Activated CD8-positive, alpha-beta memory T cell treated with anti-CD3 and anti-CD28 coated beads, Interleukin-2, amount 50 U/mL, for 1 hour (primary cell): Measurements from ENCODE around the gene ACCSL.

Experiments
- DNase-seq: peaks from one replicate; pipeline ENCODE4 v3.0.0-alpha.2; 2020; ENCODE audit errors: extremely low read depth

The ACCSL gene

DNA sequence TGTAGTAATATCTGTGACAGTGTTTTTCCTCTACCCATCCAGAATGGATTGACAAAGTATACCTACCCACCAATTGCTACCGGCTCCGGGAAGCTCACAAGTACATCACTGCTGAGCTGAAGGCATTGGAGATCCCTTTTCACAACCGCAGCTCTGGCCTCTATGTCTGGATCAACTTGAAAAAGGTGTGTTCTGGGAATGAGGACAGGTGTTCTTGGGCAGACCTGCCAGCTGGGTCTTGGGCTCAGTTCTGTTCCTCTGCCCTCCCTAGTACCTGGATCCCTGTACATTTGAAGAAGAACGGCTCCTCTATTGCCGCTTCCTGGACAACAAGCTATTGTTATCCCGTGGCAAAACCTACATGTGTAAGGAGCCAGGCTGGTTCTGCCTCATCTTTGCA, 10.5 kb downstream of the ACCSL start:
- DNase-seq: no peak

DNA sequence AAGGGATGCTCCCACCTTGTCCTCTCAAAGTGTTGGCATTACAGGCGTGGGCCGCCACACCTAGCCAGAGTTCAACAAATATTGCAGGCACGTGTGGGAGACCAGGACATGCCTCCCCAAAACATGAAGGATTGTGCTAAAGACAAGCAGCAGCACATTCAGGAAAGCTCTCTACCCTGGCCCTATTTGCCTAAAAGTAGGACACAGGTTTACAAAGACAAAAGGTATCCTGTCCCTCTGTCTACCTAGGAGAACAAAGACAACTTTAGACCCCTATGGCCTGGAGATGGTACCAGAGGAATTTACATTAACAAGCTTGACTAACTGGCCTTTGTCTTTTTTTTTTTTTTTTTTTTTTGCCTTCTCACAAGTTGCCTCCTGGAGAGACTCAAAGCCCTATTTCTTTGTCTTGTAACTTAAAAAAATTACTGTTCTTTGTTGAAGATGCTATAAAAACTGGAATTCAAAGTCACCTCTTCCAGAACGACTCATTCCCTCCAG, 17.4 kb downstream of the ACCSL start:
- DNase-seq: no peak

DNA sequence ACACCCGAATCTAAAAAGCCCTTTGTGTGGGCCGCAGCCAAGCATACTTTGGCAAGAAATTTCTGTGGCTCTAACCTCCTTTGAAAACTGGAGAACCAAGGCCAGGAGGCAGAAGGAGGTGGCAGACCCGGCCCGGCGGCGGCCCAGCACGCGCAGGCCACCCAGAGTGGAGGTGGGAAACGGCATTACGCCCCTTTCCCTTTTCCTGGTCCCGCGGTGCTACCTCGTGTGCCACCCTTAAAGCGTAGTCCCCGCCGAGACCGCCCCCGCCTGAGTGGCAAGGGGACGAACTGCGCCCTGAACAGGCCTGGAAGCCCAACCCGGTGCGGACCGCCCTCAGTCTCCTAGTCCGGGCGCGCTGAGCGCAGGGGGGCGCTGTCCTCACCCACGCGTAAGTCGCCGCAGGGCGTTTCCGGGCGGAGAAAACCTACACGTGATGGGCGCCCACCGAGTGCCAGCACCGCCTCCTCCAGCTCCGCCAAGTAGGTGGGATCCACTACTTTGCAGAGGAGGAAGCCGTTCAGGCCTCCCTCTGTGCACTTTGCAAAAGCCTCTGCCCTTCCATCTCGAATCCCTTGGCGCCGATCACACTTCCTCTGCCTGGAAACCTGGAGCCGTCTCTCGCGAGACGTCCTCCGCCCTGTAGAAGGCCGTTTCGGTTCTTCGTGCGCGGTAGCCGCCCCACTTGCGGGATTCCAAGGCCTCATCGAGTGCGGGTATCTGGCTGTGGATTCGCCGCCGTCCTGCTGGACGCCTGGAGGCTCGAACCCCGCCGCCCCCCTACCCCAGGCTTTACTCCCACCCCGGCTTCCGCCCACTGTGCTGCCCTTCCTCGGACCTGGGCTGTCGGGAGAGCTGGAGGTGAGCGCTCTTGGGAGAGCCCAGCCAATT, 18.3 kb downstream of the ACCSL start, which contains the start of gene ACCS:
TSS of gene ACCS (plus strand) at position 430 of the 891 bp plus-strand sequence. CDS start 1,358 bp downstream, outside the sequence.
- DNase-seq: peak; percentile 54

DNA sequence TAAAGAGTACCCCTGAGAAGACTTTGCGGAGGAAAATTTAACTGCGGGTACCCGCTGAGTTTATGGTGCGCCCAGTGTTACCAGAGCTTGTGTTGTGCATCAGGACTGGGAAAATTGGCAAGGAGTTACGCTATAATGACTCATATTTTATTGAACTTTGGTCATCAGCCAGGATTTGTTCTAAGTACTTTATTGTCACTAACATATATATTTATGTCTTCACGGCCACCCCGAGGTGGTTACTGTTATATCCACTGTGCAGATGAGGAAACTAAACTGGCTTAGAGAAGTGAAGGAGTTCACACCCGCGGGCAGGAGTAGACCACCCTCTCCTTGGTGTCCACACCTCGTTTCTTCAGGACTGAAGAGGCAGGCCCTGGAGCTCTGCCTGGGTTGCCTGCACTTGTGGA, 19.0 kb downstream of the ACCSL start:
- no peak for DNase-seq

- no peak for DNase-seq
Observed at GRCh38 chr11:44067266-44067665, 19.5 kb downstream of the ACCSL start.

- no peak for DNase-seq
Observed at GRCh38 chr11:44068180-44068579, 20.4 kb downstream of the ACCSL start.

DNA sequence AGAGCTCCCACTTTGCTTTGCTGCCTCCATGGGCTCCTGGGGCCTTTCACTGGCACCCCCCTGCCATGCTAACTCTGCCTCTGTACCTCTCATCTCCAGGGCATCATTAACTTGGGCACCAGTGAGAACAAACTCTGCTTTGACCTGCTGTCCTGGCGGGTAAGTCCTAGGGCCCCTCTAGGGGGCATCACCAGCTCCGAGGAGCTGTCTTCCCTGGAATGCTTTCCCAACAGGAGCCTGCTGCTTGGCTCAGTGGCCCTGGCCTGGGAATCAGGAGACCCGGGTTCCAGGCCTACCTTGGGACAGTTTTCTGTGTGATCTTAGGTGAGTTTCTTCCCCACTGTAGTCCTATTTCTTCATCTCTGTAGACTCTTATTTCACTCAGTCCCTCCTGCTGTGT, 23.4 kb downstream of the ACCSL start:
- no peak for DNase-seq

- DNase-seq: no peak
Observed at GRCh38 chr11:44072757-44073658, 25.2 kb downstream of the ACCSL start.

GRCh38 chr11:44078794-44079193, 31.0 kb downstream of the ACCSL start:
- DNase-seq: no peak

DNA sequence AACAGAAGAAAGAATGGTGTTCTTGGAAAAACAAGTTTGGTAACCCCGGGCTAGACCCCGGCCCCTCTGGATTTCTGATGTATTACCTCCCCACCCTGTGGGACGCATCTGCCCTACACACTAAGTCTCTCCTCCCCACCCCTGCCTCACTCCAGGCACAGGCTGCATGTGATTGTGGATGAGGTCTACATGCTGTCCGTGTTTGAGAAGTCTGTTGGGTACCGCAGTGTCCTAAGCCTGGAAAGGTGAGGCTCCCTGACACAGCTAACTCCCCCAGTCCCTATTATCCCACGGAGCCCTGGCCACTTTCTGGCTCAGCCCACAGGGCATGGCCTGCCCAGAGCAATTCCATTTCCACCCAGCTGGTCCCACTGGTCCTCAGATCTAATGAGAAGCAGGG, 31.6 kb downstream of the ACCSL start:
- DNase-seq: no peak

DNA sequence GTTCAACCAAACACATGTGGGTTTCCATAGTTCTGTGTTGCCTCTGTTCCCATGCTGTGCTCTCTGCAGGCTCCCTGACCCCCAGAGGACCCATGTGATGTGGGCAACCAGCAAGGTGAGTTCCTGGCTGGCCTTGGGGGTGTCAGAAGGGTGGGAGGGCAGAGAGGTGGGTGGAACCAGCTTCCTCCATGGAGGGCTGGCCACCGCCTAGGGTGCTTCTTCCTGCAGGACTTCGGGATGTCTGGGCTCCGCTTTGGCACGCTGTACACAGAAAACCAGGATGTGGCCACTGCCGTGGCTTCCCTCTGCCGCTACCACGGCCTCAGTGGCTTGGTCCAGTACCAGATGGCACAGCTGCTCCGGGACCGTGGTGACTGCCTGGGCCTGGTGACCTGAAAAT, 33.2 kb downstream of the ACCSL start:
- DNase-seq: no peak

DNA sequence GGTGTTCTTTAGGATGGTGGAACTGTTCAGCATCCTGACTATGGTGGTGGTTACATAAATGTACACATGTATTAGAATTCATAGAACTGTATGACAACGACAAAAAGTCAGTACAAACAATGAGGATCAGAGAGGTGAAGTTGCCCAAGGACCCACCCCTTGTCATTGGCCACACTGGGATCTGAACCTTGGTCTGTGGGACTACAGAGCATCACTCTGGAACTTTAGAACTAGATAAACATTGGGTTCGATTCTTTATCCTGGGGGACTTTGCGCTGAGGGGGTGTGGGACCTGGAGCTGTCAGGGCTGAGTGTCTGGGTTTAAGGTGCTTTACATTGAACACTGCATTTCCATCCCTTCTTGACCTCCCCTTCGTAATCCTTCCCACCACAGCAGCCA, 34.9 kb downstream of the ACCSL start:
- DNase-seq: no peak

DNA sequence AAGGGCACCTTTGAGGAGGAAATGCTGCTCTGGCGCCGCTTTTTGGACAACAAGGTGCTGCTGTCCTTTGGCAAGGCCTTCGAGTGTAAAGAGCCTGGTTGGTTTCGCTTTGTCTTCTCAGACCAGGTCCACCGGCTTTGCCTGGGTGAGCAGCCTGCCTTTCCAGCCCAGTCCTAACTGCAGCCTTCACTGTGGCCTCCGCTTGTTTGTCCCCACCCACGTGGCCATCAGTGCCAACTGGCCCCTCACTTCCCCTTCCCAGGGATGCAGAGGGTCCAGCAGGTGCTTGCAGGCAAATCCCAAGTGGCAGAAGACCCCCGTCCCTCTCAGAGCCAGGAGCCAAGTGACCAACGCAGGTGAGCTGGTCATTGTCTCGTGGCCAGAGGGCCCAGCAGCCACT, 35.7 kb downstream of the ACCSL start:
- DNase-seq: no peak

- no peak for DNase-seq
Observed at GRCh38 chr11:44083906-44084305, 36.1 kb downstream of the ACCSL start.

GRCh38 chr11:44085330-44085729, 37.5 kb downstream of the ACCSL start:
- no peak for DNase-seq

DNA sequence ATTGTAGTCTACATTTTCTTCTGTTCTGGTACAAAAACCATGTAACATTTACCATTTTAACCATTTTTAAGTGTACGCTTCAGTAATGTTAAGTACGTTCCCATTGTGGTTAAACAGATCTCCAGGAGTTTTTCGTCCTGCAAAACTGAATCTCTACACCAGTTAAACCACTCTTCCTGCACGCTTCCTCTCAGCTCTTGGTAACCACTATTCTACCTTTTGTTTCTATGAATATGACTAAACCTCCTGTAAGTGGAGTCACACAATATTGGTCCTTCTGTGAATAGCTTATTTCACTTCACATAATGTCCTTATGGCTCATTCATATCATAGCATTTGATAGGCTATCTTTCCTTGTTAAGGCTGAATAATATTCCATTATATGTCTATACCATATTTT, 40.6 kb downstream of the ACCSL start:
- DNase-seq: no peak

GRCh38 chr11:44088871-44089270, 41.1 kb downstream of the ACCSL start:
- DNase-seq: no peak

DNA sequence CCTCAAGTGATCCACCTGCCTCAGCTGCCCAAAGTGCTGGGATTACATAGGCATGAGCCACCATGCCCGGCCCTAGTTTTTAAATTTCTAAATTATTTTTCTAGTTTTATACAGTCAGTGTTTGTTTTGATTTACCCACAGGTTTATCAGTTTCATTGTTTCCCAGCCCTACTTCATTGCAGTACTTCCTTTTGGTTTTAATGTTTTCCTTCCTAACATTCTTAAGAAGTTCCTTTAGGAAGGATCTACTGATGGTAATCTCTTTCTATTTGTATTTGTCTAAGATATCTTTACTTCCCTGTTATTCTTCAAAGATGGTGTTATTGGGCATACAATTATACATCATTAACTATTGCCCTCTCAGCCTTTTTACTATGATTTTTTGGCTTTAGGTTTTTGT, 42.8 kb downstream of the ACCSL start:
- DNase-seq: no peak

DNA sequence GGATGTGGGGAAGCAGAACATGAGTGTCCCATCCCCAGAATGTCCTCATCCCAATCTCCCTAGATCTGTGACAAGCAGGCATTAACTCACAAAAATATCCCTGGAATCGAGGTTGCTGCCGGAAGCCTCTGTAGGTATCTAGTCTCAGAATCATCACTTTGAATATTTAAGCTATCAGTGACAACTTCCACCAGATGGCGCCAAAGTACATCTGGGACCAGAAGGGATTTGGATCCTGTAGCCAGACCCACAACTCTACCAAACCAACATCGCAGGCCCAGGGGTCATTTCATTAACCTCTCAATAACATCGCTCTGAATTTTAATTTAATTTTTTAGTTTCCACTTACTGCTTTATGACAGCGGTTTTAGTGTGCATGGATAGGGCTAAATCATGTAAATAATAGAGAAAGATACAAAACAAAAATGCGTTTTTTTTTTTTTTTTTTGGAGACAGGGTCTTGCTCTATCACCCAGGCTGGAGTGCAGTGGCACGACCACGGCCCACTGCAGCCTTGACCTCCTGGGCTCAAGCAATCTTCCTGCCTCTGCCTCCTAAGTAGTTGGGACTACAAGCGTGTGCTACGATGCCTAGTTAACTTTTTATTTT, 46.6 kb downstream of the ACCSL start:
- DNase-seq: peak; percentile 63

DNA sequence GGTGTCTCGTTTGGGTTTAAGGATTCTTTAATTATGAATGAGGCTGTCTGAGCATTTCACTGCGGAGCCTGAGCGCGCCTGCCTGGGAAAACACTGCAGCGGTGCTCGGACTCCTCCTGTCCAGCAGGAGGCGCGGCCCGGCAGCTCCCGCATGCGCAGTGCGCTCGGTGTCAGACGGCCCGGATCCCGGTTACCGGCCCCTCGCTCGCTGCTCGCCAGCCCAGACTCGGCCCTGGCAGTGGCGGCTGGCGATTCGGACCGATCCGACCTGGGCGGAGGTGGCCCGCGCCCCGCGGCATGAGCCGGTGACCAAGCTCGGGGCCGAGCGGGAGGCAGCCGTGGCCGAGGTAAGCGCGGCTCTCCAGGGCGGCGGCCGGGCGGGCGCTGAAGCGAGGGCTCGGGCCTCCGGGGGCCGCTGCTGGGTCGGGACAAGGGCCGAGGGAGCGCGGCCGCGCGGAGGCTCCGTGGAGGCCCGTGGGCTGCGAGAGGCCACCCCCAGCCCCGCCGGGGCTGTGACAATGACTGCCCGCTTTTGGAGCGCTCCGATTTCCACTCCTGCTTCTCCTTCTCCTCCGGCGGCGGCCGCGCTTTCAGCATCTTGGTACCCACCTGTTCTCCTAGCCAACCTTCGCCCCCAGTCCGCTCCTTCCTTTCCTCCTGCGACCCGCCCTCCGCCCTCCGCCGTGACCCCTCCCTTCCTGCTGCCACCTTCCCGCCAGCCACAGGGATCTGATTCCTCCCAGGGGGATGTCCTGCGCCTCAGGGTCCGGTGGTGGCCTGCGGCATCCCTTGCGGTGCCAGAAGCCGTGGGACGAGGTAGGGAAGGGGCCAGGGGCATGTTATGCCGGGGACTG, 48.0 kb downstream of the ACCSL start, which contains the start of gene EXT2:
TSS of gene EXT2 (plus strand) at position 173 of the 854 bp plus-strand sequence. CDS start 12,035 bp downstream, outside the sequence.
- peak; percentile 51 for DNase-seq
